Breast epithelium (tissue), 4 donors: ENCODE data around the gene RIGI. TPM values are rescaled to one million over a fixed set of nuclear protein-coding genes. Genes with fewer than 3 reads are reported as not detected.

Experiments
- DNase-seq, 2 donors: peaks; one replicate each; pipeline ENCODE4 v3.0.0-alpha.2; 2019; ENCODE audit warnings: low spot score in 2 of 2
- H3K27ac ChIP-seq, 2 donors: fragments of 200-600 bp; sonication (generic) in 1 of 2; one replicate each; pipeline ENCODE4 v1.5.1; 2016 to 2019; ENCODE audit warnings: mild to moderate bottlenecking in 1 of 2
- H3K27me3 ChIP-seq, 2 donors: fragments of 200-600 bp; sonication (generic) in 1 of 2; one replicate each; pipeline versions ENCODE4 v1.5.1 to v1.6.0; 2017 to 2019; ENCODE audit warnings: control low read depth in 1 of 2, mild to moderate bottlenecking in 1 of 2
- H3K36me3 ChIP-seq: fragments of 200-600 bp; one replicate; pipeline ENCODE4 v1.5.1; 2019
- H3K4me1 ChIP-seq, 2 donors: fragments of 200-600 bp; sonication (generic); one replicate each; pipeline ENCODE4 v1.5.1; 2016 to 2019; ENCODE audit warnings: control low read depth in 1 of 2
- H3K4me3 ChIP-seq, 3 donors: fragments of 200-600 bp; sonication (generic); 1 replicate in 2 of 3; 2 replicates in 1 of 3; pipeline ENCODE4 v1.5.1; 2016 to 2019; ENCODE audit warnings: mild to moderate bottlenecking in 3 of 3, moderate library complexity in 2 of 3
- H3K9me3 ChIP-seq, 2 donors: fragments of 200-600 bp; sonication (generic) in 1 of 2; one replicate each; pipeline ENCODE4 v1.5.1; 2016 to 2019; ENCODE audit warnings: control low read depth in 1 of 2
- POLR2A ChIP-seq: fragments of 450-650 bp; IDR thresholded peaks from one replicate; pipeline ENCODE4 v1.6.1; 2016; ENCODE audit warnings: antibody characterized with exemption, mild to moderate bottlenecking, moderate library complexity
- POLR2AphosphoS5 ChIP-seq, 3 donors: sonication (generic); formaldehyde crosslinking; IDR thresholded peaks; one replicate each; pipeline ENCODE4 v1.6.1; 2017; ENCODE audit warnings: antibody characterized with exemption in 3 of 3
- intact Hi-C: fragments of 100-400 bp; cut with DNase I; formaldehyde crosslinking; loops from one replicate; pipeline ENCODE4 v1.15.1; 2023; ENCODE audit warnings: low total_unique reads
- total RNA-seq, 3 donors: library from RNA; depleted of rRNA; stranded (reverse); fragments of >200 nt; gene quantifications; one replicate each; pipeline ENCODE4 v1.1.0, GENCODE V29; 2016
- TF ChIP-seq, protein P1 (sequence below), 3 donors: fragments of 450-650 bp; IDR thresholded peaks; one replicate each; pipeline ENCODE4 v1.5.1; 2016 to 2017; ENCODE audit warnings: antibody characterized with exemption in 3 of 3, mild to moderate bottlenecking in 3 of 3, moderate library complexity in 3 of 3

RIGI gene
- 10 to 100 TPM in 2 of 3 donors, 1 to 10 TPM in 1; 6.4 to 16.7 (median 12.5) TPM for total RNA-seq

DNA sequence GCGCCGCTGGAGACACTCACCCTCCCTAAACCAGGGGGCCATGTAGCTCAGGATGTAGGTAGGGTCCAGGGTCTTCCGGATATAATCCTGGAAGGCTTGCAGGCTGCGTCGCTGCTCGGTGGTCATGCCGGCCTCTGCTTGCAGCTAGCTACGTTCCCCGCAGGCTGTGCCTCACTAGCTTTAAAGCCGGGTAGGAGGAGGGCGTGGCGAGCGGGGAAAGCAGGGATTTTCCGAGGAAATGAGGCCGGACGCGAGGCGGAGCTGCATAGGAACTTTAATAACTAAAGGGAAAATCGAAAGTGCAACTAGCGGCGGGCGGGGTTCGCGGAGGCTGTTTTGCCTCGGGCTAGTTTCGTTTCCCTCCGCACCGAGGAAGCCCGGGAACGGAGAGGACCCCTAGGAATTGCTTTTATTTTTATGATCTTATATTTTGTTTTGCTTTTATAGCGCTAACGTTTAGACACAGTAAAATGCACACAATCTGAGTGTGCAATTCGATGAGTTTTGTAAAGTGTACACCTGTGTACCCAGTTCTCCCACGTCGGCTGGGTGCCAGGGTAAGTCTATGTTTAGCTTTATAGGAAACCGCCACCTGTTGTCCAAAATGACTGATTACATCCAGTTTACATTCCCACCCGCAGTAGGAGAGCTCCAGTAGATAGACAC, at the start of gene RIGI:
TSS of gene RIGI (minus strand) at position 156 of the 666 bp plus-strand sequence. CDS start at position 126, 30 bp downstream.
- Histone ChIP-seq H3K36me3 (no peaks in the 10 kb centered on the region), H3K4me1 (no peaks in the 10 kb centered on the region), H3K27ac (peak within 1 kb of the TSS; percentile 80 to 90), H3K27me3 (no peaks in the 10 kb centered on the region), H3K4me3 (peak within 1 kb of the TSS; percentile 65 to 75 (median 71)), H3K9me3 (no peaks in the 10 kb centered on the region)
- peak; percentile 85 to 90 for DNase-seq
- TF ChIP-seq, protein P1, sequence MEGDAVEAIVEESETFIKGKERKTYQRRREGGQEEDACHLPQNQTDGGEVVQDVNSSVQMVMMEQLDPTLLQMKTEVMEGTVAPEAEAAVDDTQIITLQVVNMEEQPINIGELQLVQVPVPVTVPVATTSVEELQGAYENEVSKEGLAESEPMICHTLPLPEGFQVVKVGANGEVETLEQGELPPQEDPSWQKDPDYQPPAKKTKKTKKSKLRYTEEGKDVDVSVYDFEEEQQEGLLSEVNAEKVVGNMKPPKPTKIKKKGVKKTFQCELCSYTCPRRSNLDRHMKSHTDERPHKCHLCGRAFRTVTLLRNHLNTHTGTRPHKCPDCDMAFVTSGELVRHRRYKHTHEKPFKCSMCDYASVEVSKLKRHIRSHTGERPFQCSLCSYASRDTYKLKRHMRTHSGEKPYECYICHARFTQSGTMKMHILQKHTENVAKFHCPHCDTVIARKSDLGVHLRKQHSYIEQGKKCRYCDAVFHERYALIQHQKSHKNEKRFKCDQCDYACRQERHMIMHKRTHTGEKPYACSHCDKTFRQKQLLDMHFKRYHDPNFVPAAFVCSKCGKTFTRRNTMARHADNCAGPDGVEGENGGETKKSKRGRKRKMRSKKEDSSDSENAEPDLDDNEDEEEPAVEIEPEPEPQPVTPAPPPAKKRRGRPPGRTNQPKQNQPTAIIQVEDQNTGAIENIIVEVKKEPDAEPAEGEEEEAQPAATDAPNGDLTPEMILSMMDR (IDR thresholded peaks at IDR 0.05), result peak in 2 of 3 donors; percentile 41 to 44
- no peak for TF ChIP-seq POLR2A
- TF ChIP-seq POLR2AphosphoS5 (IDR thresholded peaks at IDR 0.05), result peak; percentile 44 to 73 (median 65)
- intact Hi-C loops, result no loop called here

DNA sequence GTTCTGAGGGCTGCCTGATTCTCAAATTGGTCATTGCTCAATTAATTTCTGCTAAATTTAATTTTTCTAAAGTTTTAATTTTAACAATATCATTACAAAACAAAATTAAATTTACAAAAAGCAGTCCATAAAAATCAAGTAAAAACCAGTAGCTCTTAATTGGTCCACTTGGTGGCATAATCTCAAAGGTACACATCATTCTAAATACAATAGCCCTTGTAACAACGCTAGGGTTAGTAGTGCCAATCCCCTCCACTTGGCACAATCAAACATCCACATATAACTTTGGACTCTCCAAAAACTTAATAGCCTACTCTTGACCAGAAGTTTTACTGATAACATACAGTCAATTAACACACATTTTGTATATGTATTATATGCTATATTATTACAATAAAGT, 48.9 kb upstream of the RIGI start:
- H3K4me1 ChIP-seq, result peaks cover 0 to 9% of the 10 kb centered on the region in 2 donors
- no peak overlapping the region for H3K27ac ChIP-seq
- H3K9me3 ChIP-seq, result no peaks in the 10 kb centered on the region
- DNase-seq, result no peak
- no peaks in the 10 kb centered on the region for H3K36me3 ChIP-seq
- intact Hi-C loops, result no loop called here
- H3K27me3 ChIP-seq, result no peaks in the 10 kb centered on the region
- TF ChIP-seq POLR2AphosphoS5 (IDR thresholded peaks at IDR 0.05) (no peak), POLR2A (no peak)
- TF ChIP-seq, protein P1 (IDR thresholded peaks at IDR 0.05), result no peak
- H3K4me3 ChIP-seq, result no peak overlapping the region

DNA sequence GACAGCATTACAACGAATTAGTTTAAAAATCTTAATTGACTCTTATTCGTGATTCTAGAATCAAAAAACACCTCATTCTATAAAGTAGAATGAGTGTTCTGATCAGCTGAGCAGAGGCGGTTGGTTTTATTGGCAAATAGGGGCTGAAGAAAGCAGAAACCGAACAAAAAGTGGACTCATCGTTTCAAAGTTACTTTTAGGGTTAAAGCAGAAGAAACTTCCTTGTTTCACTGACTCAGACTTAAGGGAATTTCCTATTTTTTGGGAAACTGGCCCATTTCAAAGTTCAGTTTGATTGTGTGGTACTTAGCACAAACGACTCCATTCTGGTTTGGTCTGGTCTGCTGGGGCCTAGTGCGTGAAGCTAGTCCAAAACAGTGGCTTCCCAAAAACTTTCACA, 47.8 kb upstream of the RIGI start:
- no peak for DNase-seq
- TF ChIP-seq, protein P1 (IDR thresholded peaks at IDR 0.05), result no peak
- TF ChIP-seq POLR2AphosphoS5 (IDR thresholded peaks at IDR 0.05) (no peak), POLR2A (no peak)
- Histone ChIP-seq H3K27ac (peak overlapping the region; percentile 92 to 95), H3K4me1 (peaks cover 0 to 9% of the 10 kb centered on the region in 2 donors), H3K27me3 (no peaks in the 10 kb centered on the region), H3K4me3 (peak overlapping the region in 2 of 3 donors; percentile 89 to 91), H3K36me3 (no peaks in the 10 kb centered on the region), H3K9me3 (no peaks in the 10 kb centered on the region)
- intact Hi-C loops, result no loop called here

DNA sequence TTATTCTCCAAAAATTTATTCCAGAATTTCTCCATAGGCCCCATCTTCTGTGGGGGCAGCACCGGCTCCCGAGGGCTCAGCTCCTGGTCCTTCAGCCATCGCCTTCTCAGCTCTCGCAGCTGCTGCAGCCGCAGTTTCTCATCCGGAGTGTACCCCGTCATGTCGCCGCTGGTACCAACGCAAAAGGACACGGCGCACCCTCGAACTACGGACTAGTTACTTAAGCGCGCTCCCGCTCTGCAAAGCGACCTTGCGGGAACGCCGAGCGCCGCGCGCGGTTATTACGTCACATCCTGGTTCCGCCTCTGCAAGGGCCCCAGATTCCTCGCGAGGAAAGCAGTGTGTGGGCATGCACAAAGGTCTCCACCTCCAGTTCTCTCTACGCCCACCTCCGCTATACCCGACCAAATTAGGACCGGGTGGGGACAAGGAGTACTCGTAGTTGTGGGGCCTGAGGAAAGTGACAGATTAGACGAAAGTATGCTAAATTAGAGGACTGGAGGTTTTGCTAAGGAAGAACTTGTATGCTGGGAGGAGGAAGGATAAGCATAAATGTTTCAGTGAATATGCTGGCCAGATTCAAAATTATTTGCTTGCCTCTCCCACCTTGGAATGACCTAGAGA, 47.0 kb upstream of the RIGI start, which contains the start of gene NDUFB6:
TSS of gene NDUFB6 (minus strand) at position 260 of the 624 bp plus-strand sequence. CDS start at position 161, 99 bp downstream.
- peak; percentile 88 to 89 for DNase-seq
- H3K36me3 ChIP-seq, result no peaks in the 10 kb centered on the region
- intact Hi-C loops, result no loop called here
- H3K27ac ChIP-seq, result peak within 1 kb of the TSS; percentile 92 to 95
- no peaks in the 10 kb centered on the region for H3K27me3 ChIP-seq
- H3K4me1 ChIP-seq, result peaks cover 0 to 9% of the 10 kb centered on the region in 2 donors
- H3K9me3 ChIP-seq, result no peaks in the 10 kb centered on the region
- peak; percentile 90 to 93 (median 91) for TF ChIP-seq POLR2AphosphoS5 (IDR thresholded peaks at IDR 0.05)
- TF ChIP-seq, protein P1 (IDR thresholded peaks at IDR 0.05), result no peak
- peak within 1 kb of the TSS; percentile 89 to 91 (median 91) for H3K4me3 ChIP-seq
